HG03025 (cell line): ENCODE data around the gene UBALD1.
"Not testable (repeated sequence)": the region's sequence is repeated elsewhere in the genome, so short reads cannot be mapped to it uniquely, and the experiment has no call there.

Experiments
- ATAC-seq: cut with Tn5 transposase; IDR thresholded peaks from one replicate; pipeline ENCODE4 v1.9.1; 2021; ENCODE audit warnings: mild to moderate bottlenecking, moderate library complexity; ENCODE audit not compliant: unreplicated experiment, low FRiP score

UBALD1 gene

DNA sequence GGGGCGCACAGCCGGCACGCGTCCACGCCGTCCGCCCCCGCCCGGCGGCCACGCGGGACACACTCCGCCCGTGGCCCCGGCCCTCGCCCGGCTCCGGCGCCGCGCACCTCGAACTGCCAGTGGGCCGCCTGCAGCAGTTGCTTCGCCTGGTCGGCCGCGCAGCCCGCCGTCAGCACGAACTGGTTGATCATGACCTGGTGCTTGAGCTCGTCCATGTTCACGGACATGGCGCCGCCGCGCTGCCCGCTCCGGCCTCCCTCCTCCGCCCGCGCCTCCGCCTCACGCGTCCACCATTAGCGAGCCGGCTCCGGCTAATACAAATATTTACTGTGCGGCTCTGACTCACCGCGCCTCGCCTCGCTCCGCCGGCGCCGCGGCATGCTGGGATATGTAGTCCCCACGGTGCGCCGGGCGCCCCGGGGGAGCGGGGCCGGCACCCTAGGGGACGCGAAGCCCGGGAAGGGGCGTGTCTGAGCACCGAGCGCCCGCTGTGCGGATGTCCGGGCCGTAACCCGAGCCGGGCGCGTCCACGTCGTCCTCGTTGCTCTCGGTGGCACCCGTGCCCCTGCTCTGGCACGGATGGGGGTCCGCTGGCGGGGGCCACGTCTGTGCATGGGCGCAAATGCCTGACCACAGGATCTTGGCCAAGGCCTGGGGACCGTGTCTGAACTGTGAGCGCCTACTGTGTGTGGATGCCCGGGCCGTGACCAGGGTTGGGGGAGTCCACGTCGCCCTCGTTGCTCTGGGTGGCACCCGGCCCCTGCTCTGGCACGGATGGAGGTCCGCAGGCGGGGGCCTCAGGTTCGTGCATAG is at the start of gene UBALD1:
Gene UBALD1, minus strand, starts transcription at position 318 of the 813 bp plus-strand sequence. Its CDS starts 91 bp downstream, at position 227.
- ATAC-seq, result peak; percentile 44

DNA sequence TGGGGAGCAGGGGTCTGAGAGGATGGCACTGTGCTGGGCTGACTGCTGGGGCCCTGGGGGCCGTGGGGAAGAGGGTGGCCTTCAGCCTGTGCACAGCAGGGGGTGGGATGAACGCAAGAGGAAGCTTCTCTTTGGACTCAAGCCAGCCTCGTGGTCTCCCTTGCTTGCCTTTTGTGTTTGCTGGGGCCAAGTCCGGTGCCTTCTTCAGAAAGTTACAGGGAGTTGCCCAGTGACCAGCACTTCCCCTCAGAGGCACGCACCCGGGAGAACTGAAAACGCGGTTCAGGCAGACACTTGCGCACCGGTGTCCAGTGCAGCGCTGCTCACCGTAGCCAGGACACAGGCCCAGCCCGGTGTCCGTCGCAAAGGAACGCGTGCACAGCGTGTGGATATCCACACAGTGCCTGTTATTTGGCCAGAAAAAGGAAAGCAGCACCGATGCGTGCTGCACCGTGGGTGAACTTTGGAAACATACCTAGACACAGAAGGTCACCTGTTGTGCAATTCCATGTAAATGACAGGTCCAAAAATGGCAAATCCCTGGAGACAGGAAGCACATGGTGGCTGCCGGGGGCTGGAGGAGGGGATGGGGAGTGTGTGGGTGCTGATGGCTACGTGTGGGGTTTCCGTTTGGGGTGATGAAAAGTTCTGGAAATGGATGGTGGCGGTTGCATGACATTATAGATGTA is 49.2 kb upstream of the UBALD1 start:
- ATAC-seq, result no peak

- no peak for ATAC-seq
Observed at GRCh38 chr16:4663465-4663776, 48.7 kb upstream of the UBALD1 start.

DNA sequence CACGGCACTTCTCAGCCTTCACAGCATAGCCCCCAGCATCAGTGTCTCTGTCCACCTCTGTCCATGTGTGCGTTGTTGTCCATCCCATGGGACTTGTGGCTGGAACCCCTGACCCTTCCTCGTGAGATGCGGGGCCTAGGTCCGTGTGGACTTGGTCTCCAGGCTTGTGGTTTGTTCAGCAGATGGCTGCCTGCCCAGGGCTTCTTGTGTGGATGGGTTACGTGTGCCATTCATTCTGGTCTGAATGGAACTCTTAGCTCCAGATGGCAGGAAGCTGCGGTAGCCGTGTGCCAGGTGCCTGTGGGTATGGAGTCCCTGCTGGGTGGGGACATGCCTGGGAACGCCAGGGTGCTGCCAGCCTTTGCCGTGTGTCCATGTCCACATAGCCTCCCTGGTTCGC is 47.0 kb upstream of the UBALD1 start:
- ATAC-seq, result no peak

GRCh38 chr16:4660454-4661007 is 45.8 kb upstream of the UBALD1 start:
- no peak for ATAC-seq

DNA sequence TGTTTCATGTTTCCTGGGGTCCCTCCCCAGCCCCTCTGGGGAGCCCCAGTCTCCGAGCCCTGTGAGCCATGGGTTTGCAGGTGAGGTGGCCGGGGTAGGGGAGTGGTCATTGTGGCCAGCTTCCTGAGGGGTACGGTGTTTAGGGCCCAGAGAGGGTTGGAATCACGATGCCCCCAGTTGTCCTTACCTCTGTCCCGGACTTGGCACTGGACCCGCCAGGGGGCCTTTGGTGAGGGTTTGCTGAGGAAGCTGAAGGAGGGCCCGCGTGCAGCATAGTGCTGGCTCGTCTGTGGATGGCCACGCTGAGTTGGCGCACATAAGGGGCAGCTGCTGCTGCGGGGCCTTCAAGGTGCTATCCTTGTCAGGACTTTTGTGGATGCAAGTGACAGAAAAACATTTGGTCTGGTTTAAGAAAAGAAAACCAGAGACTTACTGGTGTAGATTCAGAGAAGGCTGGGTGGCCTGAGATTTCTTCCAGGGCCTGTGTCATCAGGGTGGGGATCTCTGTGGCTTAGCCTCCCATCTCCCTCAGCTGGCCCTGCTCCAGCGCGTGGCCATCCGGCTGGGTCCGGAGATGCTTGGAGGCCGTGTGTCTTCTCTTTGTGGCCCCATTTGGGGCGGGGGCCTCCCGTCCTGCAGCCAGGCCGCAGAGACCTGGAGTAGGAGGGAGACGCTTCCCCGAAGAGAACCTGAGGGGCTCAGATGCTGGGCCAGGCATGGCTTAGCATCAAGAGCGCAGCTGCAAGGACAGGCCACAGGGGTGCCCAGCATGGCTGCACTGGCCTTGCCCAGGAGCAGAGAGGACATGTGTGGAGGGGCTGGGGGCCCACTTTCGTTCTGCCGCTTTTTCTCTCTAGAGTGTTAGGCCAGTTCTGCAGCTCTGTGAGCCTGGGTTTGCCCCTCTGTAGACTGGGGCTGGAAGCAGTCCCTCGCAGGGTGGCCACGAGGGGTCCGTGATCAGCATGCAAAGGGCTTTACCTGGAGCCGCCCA is 45.0 kb upstream of the UBALD1 start:
- no peak for ATAC-seq

GRCh38 chr16:4656695-4657686 is 42.3 kb upstream of the UBALD1 start:
- no peak for ATAC-seq

DNA sequence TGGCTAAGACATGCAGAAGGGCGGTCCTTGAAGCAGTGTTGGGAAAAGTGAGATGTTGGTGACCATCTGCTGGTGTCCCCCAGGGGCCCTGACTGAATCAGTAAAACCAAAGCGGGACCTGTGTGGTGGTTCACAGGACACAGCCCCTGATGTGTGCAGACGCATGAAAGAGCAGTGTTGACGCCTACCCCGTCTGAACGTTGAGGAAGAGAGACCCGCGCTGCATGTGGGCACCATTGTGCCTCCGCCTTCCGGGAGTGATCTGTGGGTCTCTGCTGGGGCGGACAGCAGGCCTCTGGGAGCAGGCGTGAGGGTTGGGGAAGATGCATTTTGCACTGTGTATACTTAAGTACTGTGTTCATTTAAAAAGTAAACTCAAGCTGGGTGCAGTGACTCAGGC is 41.5 kb upstream of the UBALD1 start:
- ATAC-seq, result no peak

GRCh38 chr16:4655801-4656200 is 41.1 kb upstream of the UBALD1 start:
- ATAC-seq, result no peak

DNA sequence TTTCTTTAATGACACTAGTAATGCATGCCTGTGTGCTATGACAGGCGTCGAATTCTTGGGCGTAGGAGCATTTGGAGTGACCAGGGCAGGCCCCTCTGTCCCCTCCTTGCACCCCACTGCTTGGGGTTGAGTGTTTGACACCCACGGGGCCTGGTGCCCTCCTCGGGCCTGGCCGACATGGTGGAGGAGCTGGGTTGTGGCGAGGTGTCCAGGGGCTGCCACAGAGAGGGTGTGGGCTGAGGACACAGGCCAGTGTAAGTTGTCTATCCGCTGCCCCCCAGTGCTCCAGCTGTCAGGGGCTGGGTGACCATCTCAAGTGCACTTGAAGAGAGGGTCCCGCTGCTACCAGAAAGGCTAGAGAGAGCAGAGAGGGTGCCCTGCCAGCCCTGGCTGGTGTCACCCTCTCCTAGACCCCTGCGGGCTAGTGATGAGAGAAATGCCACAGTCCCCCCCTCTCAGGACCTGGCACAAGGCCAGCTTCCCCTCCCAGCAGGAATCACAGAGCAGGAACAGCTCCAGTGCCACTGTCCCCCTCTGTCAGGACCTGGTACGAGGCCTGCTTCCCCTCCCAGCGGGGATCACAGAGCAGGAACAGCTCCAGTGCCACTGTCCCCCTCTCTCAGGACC is 40.4 kb upstream of the UBALD1 start:
- ATAC-seq, result no peak

- no peak for ATAC-seq
Observed at GRCh38 chr16:4654011-4654963, 39.6 kb upstream of the UBALD1 start.

DNA sequence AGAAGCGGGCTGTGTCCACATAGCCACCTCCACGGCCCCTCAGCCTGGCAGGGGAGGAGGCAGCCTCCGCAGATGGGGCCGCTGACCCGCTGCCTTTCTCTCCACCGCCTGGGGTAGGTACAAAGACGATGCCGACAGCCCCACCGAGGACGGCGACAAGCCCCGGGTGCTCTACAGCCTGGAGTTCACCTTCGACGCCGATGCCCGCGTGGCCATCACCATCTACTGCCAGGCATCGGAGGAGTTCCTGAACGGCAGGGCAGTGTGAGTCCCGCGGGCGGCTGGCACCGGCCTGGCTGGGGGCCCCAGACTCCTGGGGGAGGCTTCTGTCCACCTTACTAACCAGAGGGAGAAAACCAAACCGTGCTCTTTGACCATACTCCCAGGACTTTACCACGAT is 37.9 kb upstream of the UBALD1 start:
- ATAC-seq, result no peak

DNA sequence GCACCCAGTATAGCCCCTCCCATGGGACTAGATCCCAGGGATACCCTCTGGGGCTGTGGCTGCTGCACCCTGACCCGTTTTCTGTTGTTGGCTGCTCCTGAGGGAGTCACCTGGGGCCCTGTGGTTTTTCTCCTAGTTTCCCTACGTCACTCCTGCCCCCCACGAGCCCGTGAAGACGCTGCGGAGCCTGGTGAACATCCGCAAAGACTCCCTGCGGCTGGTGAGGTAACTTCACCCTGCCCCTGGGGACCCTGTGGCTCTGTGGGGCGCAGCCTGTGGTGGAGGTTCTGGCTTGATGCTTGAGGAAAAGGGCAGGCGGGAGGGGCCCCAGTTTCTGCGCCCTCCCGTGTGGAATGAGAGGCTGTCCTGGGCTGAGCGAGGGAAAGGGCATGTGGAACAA is 37.1 kb upstream of the UBALD1 start:
- ATAC-seq, result no peak

- not testable (repeated sequence) for ATAC-seq
Observed at GRCh38 chr16:4650443-4651074, 35.9 kb upstream of the UBALD1 start.

- no peak for ATAC-seq
Observed at GRCh38 chr16:4649744-4650442, 35.2 kb upstream of the UBALD1 start.

GRCh38 chr16:4648917-4649316 is 34.2 kb upstream of the UBALD1 start:
- no peak for ATAC-seq

- ATAC-seq, result no peak
Observed at GRCh38 chr16:4647644-4647980, 32.9 kb upstream of the UBALD1 start.
